ENCODE data around the gene SLC26A8.
"Not testable (repeated sequence)": the region's sequence is repeated elsewhere in the genome, so short reads cannot be mapped to it uniquely, and the experiment has no call there.

GRCh38 chr6:35940014-35940413 lies 84.4 kb downstream of the SLC26A8 start:
- TF ChIP-seq CTCF, EP300 (IDR thresholded peaks at IDR 0.05): not testable (repeated sequence)
